Panc1 (cell line): Measurements from ENCODE around the gene WWOX. TPM values are rescaled to one million over a fixed set of nuclear protein-coding genes. Genes with fewer than 3 reads are reported as not detected.

ENCODE experiments used
- ATAC-seq: fragments of 200-7000 bp; cut with Tn5 transposase; 2 replicates; pipeline ENCODE4 v1.9.1; 2020; ENCODE audit warnings: mild to moderate bottlenecking, moderate library complexity
- BruUV-seq: library from RNA; stranded (reverse); fragments of 400-500 nt; replicated peaks from 2 replicates; lab custom pipeline; 2021; lab: Mats Ljungman, UMichigan
- CTCF ChIA-PET: fragments of 300-600 bp; sonication (Branson Sonifier 250); formaldehyde crosslinking; loops from one replicate; lab custom pipeline; 2022; ENCODE audit warnings: antibody characterized with exemption; lab: Charles Lee
- POLR2A ChIA-PET: fragments of 300-600 bp; sonication (Branson Sonifier 250); formaldehyde crosslinking; loops from one replicate; lab custom pipeline; 2022; ENCODE audit warnings: antibody characterized with exemption; lab: Charles Lee
- DNase-seq: peaks from one replicate; pipeline ENCODE4 v3.0.0-alpha.2; 2010; ENCODE audit warnings: low read depth, low spot score
- H3K27ac ChIP-seq: 2 replicates; pipeline ENCODE4 v1.5.1; 2011; ENCODE audit warnings: mild to moderate bottlenecking, low read length, inconsistent platforms
- H3K27me3 ChIP-seq: fragments of 200-500 bp; sonication (Bioruptor generic); 2 replicates; pipeline ENCODE4 v1.6.0; 2014; ENCODE audit warnings: low read length, inconsistent platforms; ENCODE audit not compliant: control insufficient read depth, insufficient read depth
- H3K36me3 ChIP-seq: fragments of 200-500 bp; sonication (Bioruptor generic); 2 replicates; pipeline ENCODE4 v1.5.1; 2014; ENCODE audit warnings: inconsistent platforms, mild to moderate bottlenecking, low read length, moderate library complexity; ENCODE audit not compliant: control insufficient read depth, insufficient read depth
- H3K4me1 ChIP-seq: 2 replicates; pipeline ENCODE4 v1.5.1; 2011; ENCODE audit warnings: inconsistent platforms, mild to moderate bottlenecking, low read length, moderate library complexity; ENCODE audit not compliant: control insufficient read depth, insufficient read depth
- H3K4me3 ChIP-seq, 2 experiments: 2 replicates each; pipeline ENCODE4 v1.5.1; 2011 to 2012; ENCODE audit warnings: low read depth in 2 of 2, low read length in 2 of 2, mild to moderate bottlenecking in 2 of 2, inconsistent platforms in 1 of 2, moderate library complexity in 1 of 2
- H3K9me3 ChIP-seq: fragments of 200-500 bp; sonication (Bioruptor generic); 2 replicates; pipeline ENCODE4 v1.5.1; 2014; ENCODE audit warnings: low read depth, mild to moderate bottlenecking, inconsistent platforms, low read length, moderate library complexity; ENCODE audit not compliant: control insufficient read depth, insufficient read depth
- POLR2AphosphoS5 ChIP-seq: IDR thresholded peaks from 2 replicates; pipeline ENCODE4 v1.6.1; 2012; ENCODE audit warnings: mild to moderate bottlenecking, low read depth, low read length, moderate library complexity
- REST ChIP-seq, 2 experiments: IDR thresholded peaks; 2 replicates each; pipeline ENCODE4 v1.6.1; 2011 to 2012; ENCODE audit warnings: low read depth in 2 of 2, control low read depth in 1 of 2, low read length in 1 of 2, mild to moderate bottlenecking in 1 of 2, moderate library complexity in 1 of 2; ENCODE audit not compliant: insufficient read depth in 1 of 2
- SIN3A ChIP-seq: IDR thresholded peaks from 2 replicates; pipeline ENCODE4 v1.6.1; 2012; ENCODE audit warnings: low read depth, mild to moderate bottlenecking, low read length, moderate library complexity, borderline replicate concordance; ENCODE audit not compliant: insufficient read depth
- TCF7L2 ChIP-seq: IDR thresholded peaks from 2 replicates; pipeline ENCODE4 v1.6.1; 2011; ENCODE audit warnings: mild to moderate bottlenecking, low read depth, low read length, inconsistent platforms
- in situ Hi-C: cut with HindIII; loops from 2 replicates; pipeline ENCODE4 v1.10.0; 2016; ENCODE audit warnings: low sequenced_read_pairs, low pct_unique_long_range_greater_than_20kb
- intact Hi-C: fragments of 100-400 bp; cut with micrococcal nuclease; formaldehyde crosslinking; loops from one replicate; pipeline ENCODE4 v1.10.0; 2022; ENCODE audit not compliant: unreplicated experiment
- total RNA-seq: library from RNA; stranded (reverse); gene quantifications from one replicate; pipeline ENCODE4 v1.2.1, GENCODE V29; 2021; ENCODE audit not compliant: unreplicated experiment
- TF ChIP-seq, protein P1 (sequence below): fragments of 450-650 bp; IDR thresholded peaks from 2 replicates; pipeline ENCODE4 v1.5.1; 2017; ENCODE audit warnings: mild to moderate bottlenecking

The WWOX gene
- total RNA-seq, 1 experiment from 2014 or later, result 12.5 TPM

- intact Hi-C loops, result no loop called here
- no peak for ATAC-seq
- Histone ChIP-seq H3K9me3 (no peaks in the 10 kb centered on the region), H3K4me1 (no peaks in the 10 kb centered on the region), H3K4me3 (no peak overlapping the region), H3K27ac (no peak overlapping the region), H3K27me3 (no peaks in the 10 kb centered on the region), H3K36me3 (no peaks in the 10 kb centered on the region)
- TF ChIP-seq POLR2AphosphoS5 (no peak), SIN3A (no peak), TCF7L2 (no peak), REST (IDR thresholded peaks at IDR 0.05; ENCODE audit: insufficient read depth in 1 of 2, low read depth in 2 of 2, low read length in 1 of 2) (no peak)
- TF ChIP-seq, protein P1, sequence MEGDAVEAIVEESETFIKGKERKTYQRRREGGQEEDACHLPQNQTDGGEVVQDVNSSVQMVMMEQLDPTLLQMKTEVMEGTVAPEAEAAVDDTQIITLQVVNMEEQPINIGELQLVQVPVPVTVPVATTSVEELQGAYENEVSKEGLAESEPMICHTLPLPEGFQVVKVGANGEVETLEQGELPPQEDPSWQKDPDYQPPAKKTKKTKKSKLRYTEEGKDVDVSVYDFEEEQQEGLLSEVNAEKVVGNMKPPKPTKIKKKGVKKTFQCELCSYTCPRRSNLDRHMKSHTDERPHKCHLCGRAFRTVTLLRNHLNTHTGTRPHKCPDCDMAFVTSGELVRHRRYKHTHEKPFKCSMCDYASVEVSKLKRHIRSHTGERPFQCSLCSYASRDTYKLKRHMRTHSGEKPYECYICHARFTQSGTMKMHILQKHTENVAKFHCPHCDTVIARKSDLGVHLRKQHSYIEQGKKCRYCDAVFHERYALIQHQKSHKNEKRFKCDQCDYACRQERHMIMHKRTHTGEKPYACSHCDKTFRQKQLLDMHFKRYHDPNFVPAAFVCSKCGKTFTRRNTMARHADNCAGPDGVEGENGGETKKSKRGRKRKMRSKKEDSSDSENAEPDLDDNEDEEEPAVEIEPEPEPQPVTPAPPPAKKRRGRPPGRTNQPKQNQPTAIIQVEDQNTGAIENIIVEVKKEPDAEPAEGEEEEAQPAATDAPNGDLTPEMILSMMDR, result no peak
- POLR2A ChIA-PET, result no interaction called here
- BruUV-seq, result no TSS peak
- CTCF ChIA-PET, result no interaction called here
- DNase-seq, result no peak
- in situ Hi-C loops, result no loop called here
These were observed 1028.3 kb downstream of the WWOX start for GRCh38 chr16:79127766-79128165.

DNA sequence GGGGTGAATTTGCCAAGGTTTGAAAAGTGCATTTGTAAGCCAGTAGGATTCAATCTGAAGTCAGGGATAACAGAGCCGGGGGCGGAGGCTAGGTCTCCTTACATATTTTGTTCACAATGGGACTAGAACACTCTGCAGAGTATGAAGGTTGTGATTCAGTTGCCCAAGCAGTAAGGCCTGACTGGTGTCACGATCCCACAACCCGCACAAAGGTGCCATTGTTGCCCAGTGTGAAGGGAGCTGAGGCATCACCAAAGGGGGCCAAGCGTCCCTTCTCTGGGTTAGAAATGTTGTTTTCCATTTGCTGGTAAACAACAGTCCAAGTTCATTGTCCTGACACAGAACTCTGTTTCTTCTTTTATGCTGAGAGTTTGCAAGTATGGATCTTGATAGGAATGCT lies 1029.3 kb downstream of the WWOX start:
- H3K27me3 ChIP-seq, result no peaks in the 10 kb centered on the region
- CTCF ChIA-PET, result no interaction called here
- DNase-seq, result no peak
- no peaks in the 10 kb centered on the region for H3K9me3 ChIP-seq
- POLR2A ChIA-PET, result no interaction called here
- no peak overlapping the region for H3K27ac ChIP-seq
- TF ChIP-seq, protein P1, result no peak
- TF ChIP-seq REST (IDR thresholded peaks at IDR 0.05; ENCODE audit: insufficient read depth in 1 of 2, low read depth in 2 of 2, low read length in 1 of 2) (no peak), TCF7L2 (no peak), SIN3A (no peak), POLR2AphosphoS5 (no peak)
- intact Hi-C loops, result no loop called here
- in situ Hi-C loops, result no loop called here
- ATAC-seq, result no peak
- H3K36me3 ChIP-seq, result no peaks in the 10 kb centered on the region
- BruUV-seq, result no TSS peak
- no peaks in the 10 kb centered on the region for H3K4me1 ChIP-seq
- H3K4me3 ChIP-seq, result no peak overlapping the region
